ENCODE measurements around the gene SMAGP.
"Not testable (repeated sequence)": the region's sequence is repeated elsewhere in the genome, so short reads cannot be mapped to it uniquely, and the experiment has no call there.

SMAGP gene, protein sequence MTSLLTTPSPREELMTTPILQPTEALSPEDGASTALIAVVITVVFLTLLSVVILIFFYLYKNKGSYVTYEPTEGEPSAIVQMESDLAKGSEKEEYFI

DNA sequence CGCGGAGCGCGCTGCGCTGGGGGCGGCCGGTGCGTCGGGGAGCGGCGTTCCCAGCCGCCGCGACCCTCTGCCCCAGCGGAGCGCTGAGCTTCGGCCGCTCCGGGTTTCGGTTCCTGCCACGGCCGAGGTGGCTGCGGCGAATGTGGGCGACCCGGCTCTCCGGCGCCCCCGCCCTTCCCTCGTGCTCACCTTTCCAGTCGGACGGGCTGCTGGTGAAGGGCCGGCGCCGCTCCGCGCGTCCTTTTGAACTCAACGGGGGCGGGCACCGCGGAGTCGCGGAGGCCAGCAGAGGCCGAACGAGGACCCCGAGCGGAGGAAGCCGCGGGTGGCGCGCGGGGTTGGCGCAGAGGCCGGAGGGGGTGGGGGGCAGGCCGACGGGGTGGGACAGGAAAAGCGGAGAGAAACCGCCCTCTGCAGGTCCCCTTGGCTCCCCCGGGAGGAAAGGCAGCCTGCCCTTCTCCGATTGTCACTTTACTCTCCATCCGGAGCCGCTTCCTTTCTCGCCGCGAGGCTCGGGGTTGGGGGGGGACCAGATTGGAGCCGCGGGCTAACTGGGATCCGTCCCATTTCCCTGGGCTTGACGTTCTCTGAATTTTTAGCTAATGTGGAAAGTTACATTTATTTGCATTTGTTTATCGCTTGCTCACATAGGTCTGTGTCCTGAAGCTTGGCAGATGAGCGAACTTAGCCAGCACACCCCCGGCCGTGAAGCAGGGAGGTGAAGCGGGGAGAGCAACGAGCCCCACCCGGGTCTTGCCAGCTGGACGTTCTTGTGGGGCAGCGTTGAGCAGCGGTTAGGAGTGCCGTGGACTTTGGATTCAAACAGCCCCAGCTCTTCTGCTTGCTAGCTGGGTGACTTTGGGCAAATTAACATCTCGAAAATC is at the start of gene SMAGP:
Gene SMAGP, minus strand, starts transcription at position 349 of the 884 bp plus-strand sequence. CDS start 1,137 bp downstream, outside the sequence.
- peak; percentile 52 for DNase-seq

DNA sequence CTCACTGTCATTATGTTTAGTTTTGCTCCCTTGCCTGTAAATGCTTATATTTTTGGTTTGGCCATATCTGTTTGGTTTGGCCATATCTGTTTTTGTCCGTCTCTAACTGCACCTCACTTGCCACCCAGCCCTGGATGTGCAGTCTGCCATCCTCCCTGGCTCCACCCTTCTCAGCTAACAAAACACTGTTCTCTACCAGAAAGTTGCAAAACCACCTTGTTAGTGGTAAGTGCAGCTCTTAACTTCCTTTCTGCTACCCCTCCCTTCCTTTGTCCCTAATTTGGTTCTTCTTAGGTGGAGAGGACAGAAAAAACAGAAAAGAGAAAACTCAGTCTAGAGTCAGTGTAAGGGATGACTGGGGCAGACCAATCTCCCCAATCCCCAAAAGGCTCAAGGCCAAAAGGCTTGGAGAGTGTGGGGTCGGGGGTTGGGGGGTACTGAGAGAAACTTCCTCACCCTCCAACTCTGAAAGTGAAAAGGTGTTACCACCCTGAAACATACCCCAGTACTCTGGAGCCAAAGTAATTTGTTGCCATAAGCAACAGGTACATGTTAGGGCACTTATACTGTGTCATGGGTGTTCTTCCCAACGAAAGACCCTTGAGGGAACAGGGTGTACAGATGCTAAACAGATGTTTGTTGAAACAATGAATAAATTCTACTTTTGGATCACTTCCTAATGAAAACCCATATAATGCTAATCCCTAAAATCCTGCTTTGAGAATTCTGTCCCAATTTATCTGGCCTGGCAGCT is 48.8 kb upstream of the SMAGP start:
- peak; percentile 30 for DNase-seq

DNA sequence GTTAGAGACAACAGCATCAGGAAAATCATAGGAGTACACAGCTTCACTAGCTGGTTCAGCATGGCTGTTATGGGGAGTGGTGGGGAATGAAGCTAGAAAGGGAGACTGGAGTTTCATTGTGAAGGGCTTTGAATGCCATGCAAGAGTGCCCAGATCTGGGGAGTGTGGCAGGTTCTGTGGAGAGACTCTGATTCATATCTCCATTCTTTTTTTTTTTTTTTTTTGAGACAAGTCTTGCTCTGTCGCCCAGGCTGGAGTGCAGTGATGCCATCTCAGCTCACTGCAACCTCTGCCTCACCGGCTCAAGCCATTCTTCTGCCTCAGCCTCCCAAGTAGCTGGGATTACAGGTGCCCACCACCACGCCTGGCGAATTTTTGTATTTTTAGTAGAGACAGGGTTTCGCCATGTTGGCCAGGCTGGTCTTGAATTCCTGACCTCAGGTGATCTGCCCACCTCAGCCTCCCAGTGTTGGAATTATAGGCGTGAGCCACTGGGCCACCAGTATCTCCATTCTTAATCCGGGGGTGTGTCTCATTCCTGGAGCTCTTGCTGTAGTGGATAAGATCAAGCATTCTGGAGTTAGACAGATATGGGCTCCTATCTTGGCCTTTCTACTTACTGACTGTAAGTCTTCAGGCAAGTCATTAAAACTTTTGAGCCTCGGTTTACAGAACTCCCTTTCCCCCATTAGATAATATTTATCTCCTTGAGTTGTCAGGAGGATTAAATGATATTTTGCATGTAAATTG is 48.0 kb upstream of the SMAGP start:
- not testable (repeated sequence) for DNase-seq

DNA sequence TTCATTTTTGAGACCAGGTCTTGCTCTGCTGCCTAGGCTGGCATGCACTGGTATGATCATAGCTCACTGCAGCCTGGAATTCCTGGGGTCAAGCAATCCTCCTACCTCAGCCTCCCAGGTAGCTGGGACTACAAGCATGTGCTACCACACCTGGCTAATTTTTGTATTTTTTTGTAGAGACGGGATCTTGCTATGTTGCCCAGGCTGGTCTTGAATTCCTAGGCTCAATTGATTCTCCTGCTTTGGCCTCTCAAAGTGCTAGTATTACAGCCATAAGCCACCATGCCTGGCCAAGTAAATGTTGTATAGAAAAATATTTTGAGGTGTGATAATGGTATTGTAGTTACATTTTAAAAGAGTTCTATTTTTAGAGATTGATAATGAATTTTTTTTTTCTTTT is 41.2 kb upstream of the SMAGP start:
- no peak for DNase-seq

DNA sequence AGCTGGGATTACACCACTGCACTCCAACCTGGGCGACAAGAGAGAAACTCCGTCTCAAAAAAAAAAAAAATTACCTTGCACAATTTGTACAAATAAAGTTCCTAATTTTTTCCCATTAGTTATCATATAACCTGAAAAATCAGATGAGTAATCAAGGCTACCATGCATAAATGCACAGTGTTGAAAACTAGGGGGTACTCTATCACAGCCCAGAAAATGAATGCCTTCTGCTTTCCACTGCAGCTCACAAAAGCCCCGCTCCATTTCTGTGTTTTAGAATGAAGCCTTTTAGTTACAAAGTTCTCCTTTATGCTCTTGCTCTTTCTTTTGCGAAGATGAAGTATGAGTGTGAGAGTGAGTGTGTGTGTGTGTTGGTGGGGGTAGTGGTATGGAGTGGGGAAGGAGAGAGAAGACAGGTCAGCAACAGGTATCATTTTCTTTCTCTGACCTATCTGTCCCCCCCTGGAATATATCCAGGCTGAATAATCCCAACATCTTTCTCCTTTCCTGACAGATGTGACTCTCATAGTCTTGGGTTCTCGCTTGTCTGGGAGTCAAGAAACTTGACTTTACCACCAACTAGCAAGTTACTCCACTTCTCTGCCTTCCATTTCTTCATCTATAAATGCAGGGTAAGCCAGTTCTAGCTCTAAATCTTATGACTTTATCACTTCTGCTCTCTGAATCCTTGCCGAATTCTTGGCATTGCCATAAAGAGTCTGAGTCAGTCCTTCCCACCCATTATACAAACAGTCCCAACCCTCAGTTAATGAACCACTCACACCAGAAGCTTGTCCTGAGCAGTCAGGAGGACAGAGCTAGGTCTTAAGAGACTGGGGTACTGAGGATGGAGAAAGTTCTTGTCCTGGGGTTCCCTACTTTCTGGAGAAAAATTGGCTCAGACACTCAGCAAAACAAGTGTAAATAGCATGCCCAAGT is 37.7 kb upstream of the SMAGP start:
- no peak for DNase-seq

DNA sequence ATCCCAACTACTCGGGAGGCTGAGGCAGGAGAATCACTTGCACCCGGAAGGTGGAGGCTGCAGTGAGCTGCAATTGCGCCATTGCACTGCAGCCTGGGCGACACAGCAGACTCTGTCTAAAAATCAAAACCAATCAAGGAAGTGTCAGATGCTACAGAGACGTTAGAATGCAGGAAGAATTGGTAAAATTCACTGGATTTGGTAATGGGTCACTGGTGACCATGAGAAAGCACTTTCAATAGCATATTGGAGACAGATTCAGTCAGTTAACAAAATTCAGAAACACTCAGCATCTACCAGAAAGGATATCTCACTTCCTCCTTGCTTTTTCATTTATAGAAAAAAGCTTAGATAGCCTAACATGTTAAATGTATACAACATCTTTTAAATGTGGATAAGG is 36.3 kb upstream of the SMAGP start:
- DNase-seq: no peak

DNA sequence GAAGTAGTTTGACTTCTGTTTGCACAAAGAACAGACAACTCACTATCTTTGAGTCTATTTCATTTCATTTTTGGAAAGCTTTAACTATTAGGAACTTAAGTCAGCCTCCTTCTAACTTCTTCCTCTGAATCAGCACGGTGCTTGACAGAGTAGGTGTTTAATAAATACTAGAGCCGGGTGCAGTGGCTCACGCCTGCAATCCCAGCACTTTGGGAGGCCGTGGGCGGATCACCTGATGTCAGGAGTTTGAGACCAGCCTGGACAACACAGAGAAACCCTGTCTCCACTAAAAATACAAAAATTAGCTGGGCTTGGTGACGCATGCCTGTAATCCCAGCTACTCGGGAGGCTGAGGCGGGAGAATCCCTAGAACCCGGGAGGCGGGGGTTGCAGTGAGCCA is 30.6 kb upstream of the SMAGP start:
- not testable (repeated sequence) for DNase-seq

DNA sequence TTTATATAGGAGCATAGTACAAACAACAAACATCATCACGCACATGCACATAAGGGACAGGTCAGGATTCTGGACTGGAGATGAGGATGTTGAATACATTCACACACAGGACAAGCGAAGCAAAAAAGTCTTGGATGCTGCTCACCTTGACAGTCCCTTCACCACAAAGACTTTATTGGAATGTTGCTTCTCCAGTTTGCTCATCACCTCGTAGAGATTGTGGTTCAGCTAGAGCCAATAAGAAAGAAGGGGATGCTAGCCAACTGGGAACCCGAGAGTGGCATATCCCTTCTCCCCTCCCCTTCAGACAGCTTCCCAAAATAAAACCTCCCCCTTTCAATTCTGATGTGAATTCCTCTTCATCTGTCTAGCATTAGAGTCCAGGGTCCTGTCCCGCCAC is 25.4 kb upstream of the SMAGP start:
- DNase-seq: no peak

DNA sequence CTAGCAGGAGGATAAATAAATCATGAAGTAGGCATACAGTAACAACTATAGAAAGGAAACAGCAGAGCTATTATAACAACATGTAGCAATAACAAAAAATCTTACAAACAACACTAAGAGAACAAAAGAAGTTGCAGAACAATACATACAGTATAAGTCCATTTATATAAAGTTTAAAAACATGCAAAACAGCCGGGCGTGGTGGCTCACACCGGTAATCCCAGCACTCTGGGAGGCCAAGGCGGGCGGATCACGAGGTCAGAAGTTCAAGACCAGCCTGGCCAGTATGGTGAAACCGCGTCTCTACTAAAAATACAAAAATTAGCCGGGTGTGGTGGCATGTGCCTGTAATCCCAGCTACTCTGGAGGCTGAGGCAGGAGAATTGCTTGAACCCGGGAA is 23.9 kb upstream of the SMAGP start:
- not testable (repeated sequence) for DNase-seq

DNA sequence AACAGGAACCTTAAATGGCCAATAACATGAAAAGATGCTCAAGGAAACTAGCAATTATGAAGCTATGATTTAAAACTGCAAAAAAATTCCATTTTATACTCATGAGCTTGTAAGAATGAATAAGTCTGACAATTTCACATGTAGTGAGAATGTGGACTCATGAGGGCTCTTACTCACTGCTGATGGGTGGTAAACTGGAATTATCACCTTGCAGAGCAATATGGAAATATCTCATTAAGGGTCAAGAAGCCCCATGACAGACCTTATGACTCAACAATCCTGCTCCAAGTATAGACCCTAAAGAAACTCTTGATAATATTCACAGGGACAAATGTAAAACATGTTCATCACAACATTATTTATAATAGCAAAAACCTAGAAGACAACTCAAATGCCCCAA is 23.5 kb upstream of the SMAGP start:
- no peak for DNase-seq

DNA sequence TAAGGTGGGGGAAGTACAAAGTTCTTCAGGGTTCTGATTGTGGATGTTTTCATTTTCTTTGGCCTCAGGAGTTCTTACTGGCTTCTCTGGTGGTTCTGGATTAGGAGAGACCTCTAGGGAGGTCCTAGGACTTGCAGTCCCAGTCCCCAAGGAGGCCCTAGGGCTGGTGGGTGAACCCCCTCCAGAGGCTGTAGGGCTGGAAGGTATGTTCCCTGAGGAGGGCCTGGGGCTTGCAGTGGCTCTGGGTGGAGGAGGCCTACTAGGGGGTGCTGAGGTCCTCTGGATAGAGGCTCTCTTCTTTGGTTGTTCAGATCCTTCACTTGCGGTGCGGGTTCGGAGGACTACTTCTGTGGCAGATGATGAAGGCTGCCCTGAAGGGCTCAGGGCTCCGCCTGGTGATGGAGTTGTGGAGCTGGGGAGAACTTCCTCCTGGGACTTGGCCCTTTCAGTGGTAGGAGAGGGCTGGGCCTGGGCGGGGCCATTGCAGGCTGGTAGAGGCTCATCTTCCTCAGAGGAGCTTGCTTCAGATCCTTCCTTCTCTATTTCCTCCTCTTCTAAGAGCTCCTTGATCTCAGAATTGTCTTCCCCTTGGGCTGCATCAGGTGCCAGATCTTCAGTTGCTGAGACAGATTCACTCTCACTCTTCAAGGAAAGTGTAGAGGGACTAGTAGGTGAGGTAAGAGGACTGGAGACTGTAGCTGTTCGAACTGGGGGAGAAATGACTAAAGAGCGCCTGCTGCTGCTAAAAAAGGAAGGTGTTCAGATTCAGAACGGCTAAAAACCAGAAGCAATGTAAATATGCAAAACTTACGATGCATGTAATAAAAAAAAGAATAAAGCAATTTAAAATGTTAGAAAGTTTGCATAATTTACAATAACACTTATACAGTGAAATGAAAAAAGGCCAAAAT is 21.6 kb upstream of the SMAGP start:
- DNase-seq: not testable (repeated sequence)

DNA sequence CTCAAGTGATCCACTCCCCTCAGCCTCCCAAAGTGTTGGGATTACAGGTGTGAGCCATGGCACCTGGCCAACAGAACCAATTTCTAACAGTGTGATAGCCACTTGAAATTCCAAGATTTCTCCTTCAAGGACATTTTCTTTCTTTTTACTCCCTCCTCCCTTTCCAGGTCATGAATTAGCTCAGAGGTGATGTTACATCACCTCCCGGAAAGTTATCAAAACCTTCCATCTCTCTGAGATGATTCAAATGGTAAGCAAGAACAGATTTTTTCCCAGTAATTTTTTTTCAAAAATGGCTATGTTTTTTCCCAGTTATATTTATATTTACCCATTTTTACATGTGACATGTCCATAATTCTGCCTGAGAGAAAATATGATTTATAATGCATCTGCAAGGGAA is 15.6 kb upstream of the SMAGP start:
- DNase-seq: no peak

DNA sequence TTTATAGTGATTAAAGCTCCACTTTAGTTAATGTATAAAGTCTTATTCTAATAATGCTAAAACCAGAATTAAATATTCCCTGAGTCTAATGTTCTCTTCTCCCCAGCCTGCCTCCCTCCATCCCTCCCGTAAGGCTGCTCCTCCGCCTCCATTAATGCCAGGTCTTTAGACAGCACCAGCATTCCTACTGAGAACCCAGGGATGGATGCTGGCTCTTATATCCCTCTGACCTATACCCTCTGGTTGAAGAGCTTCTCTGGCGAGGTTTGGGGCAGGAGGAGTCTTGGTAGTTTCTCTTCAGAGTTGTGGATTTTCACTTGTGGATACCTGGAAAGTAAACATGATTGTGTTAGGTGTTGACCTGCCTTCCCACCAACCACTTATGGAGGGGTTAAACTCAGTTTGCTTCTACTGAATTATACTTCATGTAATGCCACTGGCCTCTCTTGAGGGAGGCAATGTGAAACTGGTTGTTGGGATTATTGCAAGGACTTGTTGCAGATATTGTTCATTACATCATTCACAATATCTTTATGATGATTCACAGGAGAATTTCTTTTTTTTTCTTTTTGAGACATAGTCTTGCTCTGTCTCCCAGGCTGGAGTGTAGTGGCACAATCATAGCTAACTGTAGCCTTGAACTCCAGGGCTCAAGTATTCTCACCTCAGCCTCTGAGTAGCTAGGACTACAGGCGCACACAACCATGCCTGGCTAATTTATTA is 11.1 kb upstream of the SMAGP start:
- no peak for DNase-seq

DNA sequence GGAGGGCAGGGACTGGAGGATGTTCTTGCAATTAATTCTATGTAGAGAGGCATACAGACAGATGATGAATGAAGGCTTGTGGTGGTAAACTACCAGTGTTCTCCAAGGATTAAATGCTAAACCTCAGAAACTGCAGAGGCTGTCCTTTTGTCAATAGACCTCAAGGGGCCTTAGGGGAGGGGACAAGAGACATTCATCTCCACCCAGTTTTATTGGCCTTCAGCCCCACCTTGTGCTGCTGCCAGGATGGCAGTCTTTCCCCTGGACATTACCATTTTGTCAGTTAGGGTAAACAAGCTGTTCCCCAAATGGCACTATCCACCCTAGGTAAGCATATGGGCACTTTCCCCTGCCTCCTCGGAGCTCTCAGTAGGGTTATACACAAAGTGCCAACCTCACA is 4.9 kb upstream of the SMAGP start:
- DNase-seq: no peak

DNA sequence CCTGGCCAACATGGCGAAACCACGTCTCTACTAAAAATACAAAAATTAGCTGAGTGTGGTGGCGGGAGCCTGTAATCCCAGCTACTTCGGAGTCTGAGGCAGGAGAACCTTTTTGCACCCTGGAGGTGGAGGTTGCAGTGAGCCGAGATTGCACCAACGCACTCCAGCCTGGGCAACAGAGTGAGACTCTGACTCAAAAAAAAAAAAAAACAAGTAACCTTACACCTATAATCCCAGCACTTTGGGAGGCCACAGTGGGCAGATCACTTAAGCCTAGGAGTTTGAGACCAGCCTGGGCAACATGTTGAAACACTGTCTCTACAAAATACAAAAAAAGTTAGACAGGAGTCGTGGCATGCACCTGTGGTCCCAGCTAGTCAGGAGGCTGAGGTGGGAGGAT is 2.6 kb upstream of the SMAGP start:
- DNase-seq: not testable (repeated sequence)

DNA sequence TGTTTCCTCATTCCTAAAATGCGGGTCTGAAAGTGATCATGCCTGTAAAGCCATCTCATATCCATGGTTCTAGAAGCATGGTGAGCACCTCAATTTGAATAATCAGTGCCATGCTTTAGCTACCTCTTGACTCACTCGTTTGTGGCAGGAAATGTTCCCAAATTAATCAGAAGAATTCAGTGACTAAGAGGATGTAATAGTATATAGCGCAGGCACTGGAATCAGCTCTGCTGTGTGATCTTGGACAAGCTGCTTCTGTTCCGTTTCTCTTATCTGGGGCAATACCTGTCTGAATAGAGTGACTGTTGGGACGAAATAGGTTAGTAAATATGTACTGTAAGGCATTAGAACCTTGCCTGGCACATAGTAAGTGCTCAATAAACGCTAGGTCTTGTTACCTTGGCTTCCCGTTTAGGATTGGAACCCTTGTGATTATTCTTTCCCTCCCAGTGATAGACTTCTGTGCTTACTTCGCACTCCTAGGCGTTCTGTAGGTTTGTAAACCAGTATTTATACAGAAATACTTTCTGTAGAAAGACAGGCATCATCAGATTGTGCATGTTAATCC is 820 bp upstream of the SMAGP start:
- no peak for DNase-seq

DNA sequence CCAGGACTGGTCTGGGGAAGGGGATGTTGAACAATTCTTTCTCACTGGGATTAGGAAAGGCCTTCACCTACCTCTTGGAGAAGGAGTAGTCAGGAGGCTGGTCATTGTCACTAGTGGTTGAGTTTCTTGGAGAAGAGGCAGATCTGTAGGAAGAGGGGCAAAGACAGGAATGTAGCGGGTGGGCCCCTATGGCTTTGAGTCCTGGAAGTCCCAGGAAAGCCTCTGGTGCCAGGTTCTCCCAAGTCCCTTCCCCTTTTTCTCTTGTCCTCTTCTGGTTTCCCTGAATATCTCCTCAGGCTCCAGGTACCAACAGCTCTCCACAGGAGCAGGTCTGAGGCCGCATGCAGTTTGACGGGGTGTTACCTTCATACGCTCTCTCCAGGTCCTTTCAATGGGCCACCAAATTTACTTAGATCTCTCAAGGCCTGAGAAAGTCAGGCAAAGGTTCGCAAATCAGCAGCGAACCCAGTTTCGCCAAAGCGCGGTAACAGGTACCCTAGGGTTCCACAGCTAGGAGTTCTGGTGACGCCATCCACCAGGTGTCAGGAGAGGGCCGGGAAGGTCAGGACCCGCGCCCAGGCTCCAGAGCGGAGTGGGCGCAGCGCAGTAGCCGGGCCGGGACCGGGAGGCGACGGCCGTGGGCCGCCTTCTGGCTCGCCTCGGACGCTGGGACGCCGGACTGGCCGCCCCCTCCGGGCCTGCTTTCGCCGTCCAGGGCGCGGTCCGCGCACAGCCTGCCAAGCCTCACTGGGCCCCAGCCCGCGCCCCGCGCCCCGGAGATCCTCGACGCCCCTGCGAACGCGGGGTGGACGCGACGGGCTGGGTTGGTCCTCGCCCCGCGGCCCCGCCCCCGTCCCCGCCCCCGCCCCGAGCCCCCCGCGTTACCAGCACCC is 795 bp downstream of the SMAGP start:
- peak; percentile 64 for DNase-seq

DNA sequence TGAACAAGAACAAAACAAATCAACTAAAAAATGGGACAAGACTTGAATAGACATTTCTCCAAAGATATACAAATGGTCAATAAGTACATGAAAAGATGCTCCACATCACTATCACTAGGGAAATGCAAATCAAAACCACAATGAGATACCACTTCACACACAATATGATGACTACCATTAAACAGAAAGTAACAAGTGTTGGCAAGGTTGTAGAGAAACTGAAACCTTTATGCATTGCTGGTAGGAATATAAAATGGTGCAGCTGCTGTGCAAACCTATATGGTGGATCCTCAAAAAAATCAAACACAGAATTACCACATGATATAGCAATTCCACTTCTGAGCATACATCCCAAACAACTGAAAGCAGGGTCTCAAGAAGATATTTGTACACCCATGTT is 5.2 kb downstream of the SMAGP start:
- no peak for DNase-seq

DNA sequence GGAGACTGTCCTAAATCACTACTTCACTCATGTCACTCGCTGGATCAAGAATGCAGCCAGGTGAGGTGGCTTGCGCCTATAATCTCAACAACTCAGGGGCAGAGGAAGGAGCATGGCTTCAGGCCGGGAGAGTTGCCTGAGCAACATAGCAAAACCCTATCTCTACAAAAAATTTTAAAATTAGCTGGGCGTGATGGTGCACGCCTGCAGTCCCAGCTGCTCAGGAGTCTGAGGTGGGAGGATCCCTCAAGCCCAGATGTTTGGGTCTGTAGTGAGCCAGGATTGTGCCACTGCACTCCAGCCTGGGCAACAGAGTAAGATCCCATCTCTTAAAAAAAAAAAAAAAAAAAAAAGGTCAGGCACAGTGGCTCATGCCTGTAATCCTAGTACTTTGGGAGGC is 5.9 kb downstream of the SMAGP start:
- no peak for DNase-seq

Data from activated CD8-positive, alpha-beta memory T cell treated with anti-CD3 and anti-CD28 coated beads, Interleukin-2, amount 50 U/mL, for 4 hours (primary cell).